Breast epithelium (tissue), 3 donors: Measurements from ENCODE around the gene OR4B1.

Experiments
- POLR2AphosphoS5 ChIP-seq, 3 donors: sonication (generic); formaldehyde crosslinking; IDR thresholded peaks; one replicate each; pipeline ENCODE4 v1.6.1; 2017; ENCODE audit warnings: antibody characterized with exemption in 3 of 3
- TF ChIP-seq, protein P1 (sequence below), 3 donors: fragments of 450-650 bp; IDR thresholded peaks; one replicate each; pipeline ENCODE4 v1.5.1; 2016 to 2017; ENCODE audit warnings: antibody characterized with exemption in 3 of 3, mild to moderate bottlenecking in 3 of 3, moderate library complexity in 3 of 3

DNA sequence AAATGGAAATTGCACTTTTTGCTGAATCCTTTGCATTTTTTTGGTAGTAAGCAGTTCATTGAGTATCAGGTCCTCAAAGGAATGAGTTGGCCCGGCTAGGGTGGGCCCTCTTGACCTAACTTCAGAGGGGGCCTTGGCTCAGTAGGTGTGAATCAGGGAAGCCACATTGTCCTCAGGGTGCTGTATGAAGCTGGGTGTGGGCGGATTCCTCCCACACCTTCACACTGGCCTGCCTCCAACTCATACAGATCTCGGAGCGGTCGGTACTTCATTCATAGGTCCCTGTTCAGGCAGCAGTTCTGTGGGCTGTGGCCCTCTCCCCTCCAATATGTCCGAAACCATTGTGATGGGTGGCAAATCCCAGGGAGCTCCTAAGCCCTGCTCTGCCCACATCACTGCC is 47.4 kb upstream of the OR4B1 start:
- TF ChIP-seq, protein P1, sequence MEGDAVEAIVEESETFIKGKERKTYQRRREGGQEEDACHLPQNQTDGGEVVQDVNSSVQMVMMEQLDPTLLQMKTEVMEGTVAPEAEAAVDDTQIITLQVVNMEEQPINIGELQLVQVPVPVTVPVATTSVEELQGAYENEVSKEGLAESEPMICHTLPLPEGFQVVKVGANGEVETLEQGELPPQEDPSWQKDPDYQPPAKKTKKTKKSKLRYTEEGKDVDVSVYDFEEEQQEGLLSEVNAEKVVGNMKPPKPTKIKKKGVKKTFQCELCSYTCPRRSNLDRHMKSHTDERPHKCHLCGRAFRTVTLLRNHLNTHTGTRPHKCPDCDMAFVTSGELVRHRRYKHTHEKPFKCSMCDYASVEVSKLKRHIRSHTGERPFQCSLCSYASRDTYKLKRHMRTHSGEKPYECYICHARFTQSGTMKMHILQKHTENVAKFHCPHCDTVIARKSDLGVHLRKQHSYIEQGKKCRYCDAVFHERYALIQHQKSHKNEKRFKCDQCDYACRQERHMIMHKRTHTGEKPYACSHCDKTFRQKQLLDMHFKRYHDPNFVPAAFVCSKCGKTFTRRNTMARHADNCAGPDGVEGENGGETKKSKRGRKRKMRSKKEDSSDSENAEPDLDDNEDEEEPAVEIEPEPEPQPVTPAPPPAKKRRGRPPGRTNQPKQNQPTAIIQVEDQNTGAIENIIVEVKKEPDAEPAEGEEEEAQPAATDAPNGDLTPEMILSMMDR (IDR thresholded peaks at IDR 0.05) = no peak
- TF ChIP-seq POLR2AphosphoS5 (IDR thresholded peaks at IDR 0.05) = no peak
